Lower leg skin (tissue), 3 donors: ENCODE data around the gene SPATA31D3.

Experiments used
- POLR2A ChIP-seq, 2 donors: fragments of 450-650 bp; IDR thresholded peaks; one replicate each; pipeline ENCODE4 v1.6.1; 2016 to 2017; ENCODE audit warnings: antibody characterized with exemption in 2 of 2, mild to moderate bottlenecking in 1 of 2, moderate library complexity in 1 of 2
- TF ChIP-seq, protein P1 (sequence below), 3 donors: fragments of 450-650 bp; IDR thresholded peaks; one replicate each; pipeline ENCODE4 v1.5.1; 2016; ENCODE audit warnings: antibody characterized with exemption in 3 of 3, mild to moderate bottlenecking in 3 of 3, moderate library complexity in 2 of 3

DNA sequence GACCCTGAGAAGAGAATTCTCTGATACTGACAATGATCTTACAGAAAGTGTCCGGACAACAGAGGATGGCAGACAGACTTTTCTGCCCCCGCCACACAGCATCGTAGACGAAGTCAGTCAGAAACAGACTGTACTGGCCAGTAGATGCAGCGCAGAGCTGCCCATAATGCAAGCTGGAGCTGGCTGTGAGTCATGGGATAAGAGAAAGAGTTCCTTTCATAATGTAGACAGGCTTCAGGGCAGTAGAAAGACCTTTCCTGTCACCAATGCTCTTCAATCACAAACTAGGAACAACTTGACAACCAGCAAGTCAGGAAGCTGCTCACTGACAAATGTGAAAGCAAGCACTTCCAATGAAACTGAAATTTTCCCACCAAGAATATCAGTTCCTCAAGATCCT lies 50.4 kb downstream of the SPATA31D3 start:
- TF ChIP-seq POLR2A (IDR thresholded peaks at IDR 0.05) = no peak
- TF ChIP-seq, protein P1, sequence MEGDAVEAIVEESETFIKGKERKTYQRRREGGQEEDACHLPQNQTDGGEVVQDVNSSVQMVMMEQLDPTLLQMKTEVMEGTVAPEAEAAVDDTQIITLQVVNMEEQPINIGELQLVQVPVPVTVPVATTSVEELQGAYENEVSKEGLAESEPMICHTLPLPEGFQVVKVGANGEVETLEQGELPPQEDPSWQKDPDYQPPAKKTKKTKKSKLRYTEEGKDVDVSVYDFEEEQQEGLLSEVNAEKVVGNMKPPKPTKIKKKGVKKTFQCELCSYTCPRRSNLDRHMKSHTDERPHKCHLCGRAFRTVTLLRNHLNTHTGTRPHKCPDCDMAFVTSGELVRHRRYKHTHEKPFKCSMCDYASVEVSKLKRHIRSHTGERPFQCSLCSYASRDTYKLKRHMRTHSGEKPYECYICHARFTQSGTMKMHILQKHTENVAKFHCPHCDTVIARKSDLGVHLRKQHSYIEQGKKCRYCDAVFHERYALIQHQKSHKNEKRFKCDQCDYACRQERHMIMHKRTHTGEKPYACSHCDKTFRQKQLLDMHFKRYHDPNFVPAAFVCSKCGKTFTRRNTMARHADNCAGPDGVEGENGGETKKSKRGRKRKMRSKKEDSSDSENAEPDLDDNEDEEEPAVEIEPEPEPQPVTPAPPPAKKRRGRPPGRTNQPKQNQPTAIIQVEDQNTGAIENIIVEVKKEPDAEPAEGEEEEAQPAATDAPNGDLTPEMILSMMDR (IDR thresholded peaks at IDR 0.05) = no peak
